Measurements from ENCODE around the gene CEP97.

DNA sequence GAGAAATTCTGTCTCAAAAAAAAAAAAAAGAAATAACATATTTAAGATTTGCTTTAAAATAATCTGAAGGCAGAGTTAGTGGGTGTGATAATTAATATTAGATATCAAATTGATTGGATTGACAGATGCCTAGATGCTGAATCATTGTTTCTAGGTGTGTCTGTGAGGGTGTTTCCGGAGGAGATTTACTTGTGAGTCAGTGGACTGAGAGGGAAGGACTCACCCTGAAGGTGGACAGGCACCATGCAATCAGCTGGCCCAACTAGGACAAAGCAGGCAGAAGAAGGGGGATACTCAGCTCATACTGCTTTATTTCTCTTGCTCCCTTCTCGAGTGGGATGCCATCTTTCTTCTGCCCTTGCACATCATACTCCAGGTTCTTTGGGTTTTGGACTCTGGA lies 21.2 kb upstream of the CEP97 start:
- TF ChIP-seq POLR2A (IDR thresholded peaks at IDR 0.05) = no peak
- TF ChIP-seq, protein P1, sequence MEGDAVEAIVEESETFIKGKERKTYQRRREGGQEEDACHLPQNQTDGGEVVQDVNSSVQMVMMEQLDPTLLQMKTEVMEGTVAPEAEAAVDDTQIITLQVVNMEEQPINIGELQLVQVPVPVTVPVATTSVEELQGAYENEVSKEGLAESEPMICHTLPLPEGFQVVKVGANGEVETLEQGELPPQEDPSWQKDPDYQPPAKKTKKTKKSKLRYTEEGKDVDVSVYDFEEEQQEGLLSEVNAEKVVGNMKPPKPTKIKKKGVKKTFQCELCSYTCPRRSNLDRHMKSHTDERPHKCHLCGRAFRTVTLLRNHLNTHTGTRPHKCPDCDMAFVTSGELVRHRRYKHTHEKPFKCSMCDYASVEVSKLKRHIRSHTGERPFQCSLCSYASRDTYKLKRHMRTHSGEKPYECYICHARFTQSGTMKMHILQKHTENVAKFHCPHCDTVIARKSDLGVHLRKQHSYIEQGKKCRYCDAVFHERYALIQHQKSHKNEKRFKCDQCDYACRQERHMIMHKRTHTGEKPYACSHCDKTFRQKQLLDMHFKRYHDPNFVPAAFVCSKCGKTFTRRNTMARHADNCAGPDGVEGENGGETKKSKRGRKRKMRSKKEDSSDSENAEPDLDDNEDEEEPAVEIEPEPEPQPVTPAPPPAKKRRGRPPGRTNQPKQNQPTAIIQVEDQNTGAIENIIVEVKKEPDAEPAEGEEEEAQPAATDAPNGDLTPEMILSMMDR (IDR thresholded peaks at IDR 0.05) = no peak
- TF ChIP-seq POLR2AphosphoS5 (IDR thresholded peaks at IDR 0.05) = no peak
- no peak for TF ChIP-seq EP300 (IDR thresholded peaks at IDR 0.05)

All from suprapubic skin (tissue), 4 donors.